GM10266 (cell line): Measurements from ENCODE around the gene GRIP1.

ENCODE experiments used
- DNase-seq: peaks from one replicate; pipeline ENCODE4 v3.0.0; 2012; ENCODE audit errors: extremely low spot score
- TF ChIP-seq, protein P1 (sequence below): IDR thresholded peaks from 2 replicates; pipeline ENCODE4 v1.5.1; 2012; ENCODE audit warnings: mild to moderate bottlenecking, low read depth; ENCODE audit not compliant: control insufficient read depth, insufficient read depth; ENCODE audit errors: missing control alignments

The GRIP1 gene

DNA sequence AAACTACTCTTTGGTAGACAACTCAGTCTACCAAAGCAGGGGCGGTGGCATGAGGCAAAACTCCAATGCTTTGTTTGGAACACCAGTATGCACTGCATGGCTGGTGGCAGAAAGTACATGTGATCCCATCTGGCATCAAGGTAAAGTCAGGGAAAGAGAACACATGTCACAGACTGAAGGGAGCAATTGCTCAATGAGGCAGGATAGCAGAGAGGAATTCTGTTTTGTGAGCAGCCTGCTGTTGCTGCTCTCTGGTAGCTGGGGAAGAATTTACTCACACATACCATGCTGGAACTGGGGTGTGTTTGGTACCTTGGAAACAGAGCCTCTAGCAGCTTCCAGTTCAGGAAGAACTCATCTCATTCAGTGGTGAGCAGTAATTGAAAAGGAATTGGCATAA lies 291.8 kb downstream of the GRIP1 start:
- TF ChIP-seq, protein P1, sequence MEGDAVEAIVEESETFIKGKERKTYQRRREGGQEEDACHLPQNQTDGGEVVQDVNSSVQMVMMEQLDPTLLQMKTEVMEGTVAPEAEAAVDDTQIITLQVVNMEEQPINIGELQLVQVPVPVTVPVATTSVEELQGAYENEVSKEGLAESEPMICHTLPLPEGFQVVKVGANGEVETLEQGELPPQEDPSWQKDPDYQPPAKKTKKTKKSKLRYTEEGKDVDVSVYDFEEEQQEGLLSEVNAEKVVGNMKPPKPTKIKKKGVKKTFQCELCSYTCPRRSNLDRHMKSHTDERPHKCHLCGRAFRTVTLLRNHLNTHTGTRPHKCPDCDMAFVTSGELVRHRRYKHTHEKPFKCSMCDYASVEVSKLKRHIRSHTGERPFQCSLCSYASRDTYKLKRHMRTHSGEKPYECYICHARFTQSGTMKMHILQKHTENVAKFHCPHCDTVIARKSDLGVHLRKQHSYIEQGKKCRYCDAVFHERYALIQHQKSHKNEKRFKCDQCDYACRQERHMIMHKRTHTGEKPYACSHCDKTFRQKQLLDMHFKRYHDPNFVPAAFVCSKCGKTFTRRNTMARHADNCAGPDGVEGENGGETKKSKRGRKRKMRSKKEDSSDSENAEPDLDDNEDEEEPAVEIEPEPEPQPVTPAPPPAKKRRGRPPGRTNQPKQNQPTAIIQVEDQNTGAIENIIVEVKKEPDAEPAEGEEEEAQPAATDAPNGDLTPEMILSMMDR: no peak
- no peak for DNase-seq

DNA sequence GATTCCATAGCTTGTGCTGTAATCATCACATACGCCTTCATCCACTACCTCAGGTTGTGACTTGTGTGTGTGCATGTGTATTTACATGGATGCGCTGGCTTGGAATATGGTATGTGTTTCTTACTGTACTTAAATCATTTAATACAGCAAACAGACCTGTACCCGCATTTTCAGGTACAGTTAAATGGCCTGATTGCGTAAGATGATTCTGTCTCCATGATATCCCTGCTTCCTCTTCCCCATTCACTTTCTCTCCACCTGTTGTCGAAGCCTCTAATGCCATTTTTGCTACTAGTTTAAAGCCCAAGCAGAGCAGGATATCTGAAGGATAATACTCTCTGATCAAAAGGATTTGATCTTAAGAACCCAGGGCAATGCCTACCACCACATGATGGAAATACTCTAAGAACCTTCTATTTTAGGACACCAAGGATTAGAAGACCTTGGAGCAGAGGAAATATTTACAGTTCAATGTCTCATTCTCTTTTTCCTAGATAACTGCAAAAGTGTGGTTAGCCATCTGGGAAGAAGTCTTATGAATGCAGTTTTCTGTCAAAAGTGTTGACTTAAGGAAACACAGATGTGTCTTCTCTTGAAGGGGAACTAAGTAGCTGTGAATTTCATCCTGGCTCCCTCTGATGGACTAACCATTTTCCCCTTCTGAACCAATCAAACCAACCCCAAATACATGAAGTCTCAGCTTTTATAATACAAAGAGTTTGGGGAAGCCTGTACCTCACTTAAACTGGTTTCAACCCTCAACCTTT lies 297.9 kb downstream of the GRIP1 start:
- DNase-seq: no peak
- TF ChIP-seq, protein P1: no peak

DNA sequence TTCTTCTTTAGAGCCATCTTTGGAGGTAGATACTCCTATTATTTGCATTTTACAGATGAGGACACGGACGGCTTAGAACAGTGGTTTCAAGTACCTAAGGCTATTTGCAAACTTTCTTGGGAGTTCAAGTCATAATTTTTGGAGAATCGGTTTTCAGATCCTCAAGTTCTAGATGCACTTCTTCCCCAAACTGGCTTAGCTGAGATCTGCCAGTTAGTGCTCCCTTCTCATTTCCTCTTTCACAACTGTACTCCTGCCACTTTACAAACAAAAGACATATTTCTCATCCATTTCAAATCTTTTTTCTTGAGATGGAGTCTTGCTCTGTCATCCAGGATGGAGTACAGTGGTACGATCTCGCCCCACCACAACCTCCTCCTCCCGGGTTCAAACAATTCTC lies 299.3 kb downstream of the GRIP1 start:
- TF ChIP-seq, protein P1: no peak

DNA sequence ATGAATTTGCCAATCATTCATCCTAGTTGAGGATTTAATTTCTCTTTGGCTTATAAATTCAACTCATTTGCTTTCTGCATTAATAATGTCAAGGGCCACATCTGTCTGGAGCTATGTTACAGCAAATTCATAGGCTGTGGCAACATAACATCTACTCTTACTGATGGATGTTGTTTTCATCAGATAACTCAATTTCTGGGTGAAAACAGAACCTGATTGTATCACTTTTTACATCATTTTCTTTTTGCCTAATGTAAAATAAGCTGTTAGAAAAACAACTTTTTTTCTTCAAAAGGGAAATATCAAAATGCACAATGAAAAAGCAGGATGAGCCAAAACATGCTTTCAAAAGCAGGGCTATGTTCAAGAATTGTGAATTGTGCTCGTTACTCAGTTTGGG lies 303.3 kb downstream of the GRIP1 start:
- DNase-seq: no peak
- TF ChIP-seq, protein P1: no peak

More for the DNA sequence above, 299.3 kb downstream of the GRIP1 start:
- DNase-seq: no peak

DNA sequence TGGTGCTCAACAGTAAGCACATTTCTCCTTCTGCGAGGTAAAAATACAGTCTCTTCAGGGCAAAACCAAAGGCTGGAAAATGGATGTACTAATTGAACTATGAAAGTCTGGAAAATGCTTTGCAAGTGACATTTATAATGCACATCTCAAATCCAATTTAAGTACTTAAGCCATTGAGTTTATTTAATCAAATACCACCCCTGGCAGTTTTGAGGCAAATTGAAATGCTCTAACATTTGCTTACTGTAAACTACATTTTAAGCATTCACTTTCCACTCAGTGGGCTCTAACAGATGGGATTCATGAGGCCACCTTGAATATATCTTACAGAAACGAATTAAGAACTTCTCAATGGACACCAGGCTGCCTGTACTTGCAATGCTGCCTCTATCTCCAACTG lies 306.9 kb downstream of the GRIP1 start:
- TF ChIP-seq, protein P1: no peak

DNA sequence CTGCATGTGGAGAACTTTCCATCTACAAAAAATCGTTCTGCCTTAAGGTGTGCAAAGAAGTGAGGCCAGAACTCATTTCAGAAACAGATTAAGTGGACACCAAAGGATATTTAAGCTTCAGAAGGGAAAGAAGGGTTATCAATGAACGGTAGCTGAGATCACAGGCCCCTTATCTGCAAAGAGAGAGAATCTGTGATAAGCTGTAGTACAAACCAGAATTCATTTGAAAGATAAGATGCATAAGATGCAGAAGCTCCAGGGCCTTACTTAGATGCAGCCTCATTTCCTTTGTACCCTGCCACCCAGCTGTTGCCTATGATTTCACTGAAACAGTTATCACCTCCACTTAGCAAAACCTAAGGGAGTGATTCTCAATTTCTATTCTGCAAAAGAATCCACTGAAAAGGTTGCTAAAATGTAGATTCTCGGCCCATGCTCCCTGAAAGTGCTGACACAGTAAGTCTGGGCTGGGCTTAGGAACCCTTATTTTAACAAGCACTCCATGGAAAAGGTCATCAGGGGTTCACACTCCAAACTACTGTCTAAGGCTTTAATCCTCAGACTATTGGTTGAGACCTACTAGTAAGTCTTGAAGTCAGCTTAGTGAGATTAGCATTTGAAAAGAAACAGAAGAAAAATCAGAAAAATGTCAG lies 311.7 kb downstream of the GRIP1 start:
- TF ChIP-seq, protein P1: no peak
- no peak for DNase-seq

More for the DNA sequence above, 306.9 kb downstream of the GRIP1 start:
- DNase-seq: no peak
